ENCODE results near the gene PEMT. TPM values are rescaled to one million over a fixed set of nuclear protein-coding genes. Genes with fewer than 3 reads are reported as not detected.
A peak's percentile ranks its signal among the peaks of the same experiment; 100 is the strongest.

The PEMT gene
- total and polyA plus RNA-seq, 3 experiments from 2014 or later: 31.9 to 42.1 (median 34.6) TPM

GRCh38 chr17:17507465-17508011 lies 84.0 kb downstream of the PEMT start:
- CTCF ChIA-PET: interaction anchor here (1.2 kb wide), 1 partner anchor 11 kb away, joined by 7 read pairs; the partner anchor contains the start of gene RASD1
- H3K4me1 Mint-ChIP-seq: peaks cover 0 to 4% (median 0%) of the 10 kb centered on the region in 3 donors
- H3K27ac Mint-ChIP-seq: peak overlapping the region in 1 of 8 donors; percentile 43

GRCh38 chr17:17506893-17507464 lies 84.5 kb downstream of the PEMT start:
- peaks cover 2 to 4% of the 10 kb centered on the region in 2 donors for H3K27me3 Mint-ChIP-seq
- no peaks in the 10 kb centered on the region for H3K27me3 ChIP-seq (ENCODE audit: insufficient read depth, low read length, poor library complexity, severe bottlenecking)
- no peak for DNase-seq
- ChIA-PET POLR2A (no interaction called here), CTCF (interaction anchor here (1.2 kb wide), 1 partner anchor 10 kb away, joined by 7 read pairs; the partner anchor contains the start of gene RASD1)
- no peaks in the 10 kb centered on the region for H3K9me3 Mint-ChIP-seq
- no peak overlapping the region for H3K27ac Mint-ChIP-seq
- H3K4me1 Mint-ChIP-seq: peaks cover 0 to 4% (median 0%) of the 10 kb centered on the region in 3 donors
- H3K4me1 ChIP-seq (ENCODE audit: insufficient read depth, low read length): no peaks in the 10 kb centered on the region
- no peaks in the 10 kb centered on the region for H3K9me3 ChIP-seq (ENCODE audit: low read length)
- H3K4me3 ChIP-seq (ENCODE audit: low read length): no peak overlapping the region
- no peaks in the 10 kb centered on the region for H3K36me3 Mint-ChIP-seq
- no peak overlapping the region for H3K4me3 Mint-ChIP-seq
- H3K36me3 ChIP-seq (ENCODE audit: insufficient read depth, low read length): no peaks in the 10 kb centered on the region
- no peak overlapping the region for H3K27ac ChIP-seq (ENCODE audit: low read depth, low read length)

More at GRCh38 chr17:17507465-17508011, 84.0 kb downstream of the PEMT start:
- Mint-ChIP-seq H3K9me3 (no peaks in the 10 kb centered on the region), H3K4me3 (no peak overlapping the region), H3K36me3 (no peaks in the 10 kb centered on the region), H3K27me3 (no peaks in the 10 kb centered on the region)
- no peak for DNase-seq
- Histone ChIP-seq H3K4me1 (ENCODE audit: insufficient read depth, low read length) (no peaks in the 10 kb centered on the region), H3K4me3 (ENCODE audit: low read length) (no peak overlapping the region), H3K27me3 (ENCODE audit: insufficient read depth, low read length, poor library complexity, severe bottlenecking) (no peaks in the 10 kb centered on the region), H3K27ac (ENCODE audit: low read depth, low read length) (no peak overlapping the region), H3K36me3 (ENCODE audit: insufficient read depth, low read length) (no peaks in the 10 kb centered on the region), H3K9me3 (ENCODE audit: low read length) (no peaks in the 10 kb centered on the region)
- POLR2A ChIA-PET: no interaction called here

GRCh38 chr17:17506181-17506741 lies 85.2 kb downstream of the PEMT start:
- Histone ChIP-seq H3K27me3 (ENCODE audit: insufficient read depth, low read length, poor library complexity, severe bottlenecking) (no peaks in the 10 kb centered on the region), H3K4me1 (ENCODE audit: insufficient read depth, low read length) (no peaks in the 10 kb centered on the region), H3K9me3 (ENCODE audit: low read length) (no peaks in the 10 kb centered on the region), H3K4me3 (ENCODE audit: low read length) (no peak overlapping the region), H3K36me3 (ENCODE audit: insufficient read depth, low read length) (no peaks in the 10 kb centered on the region), H3K27ac (ENCODE audit: low read depth, low read length) (no peak overlapping the region)
- H3K4me1 Mint-ChIP-seq: peaks cover 0 to 4% (median 0%) of the 10 kb centered on the region in 3 donors
- no peak for DNase-seq
- H3K27me3 Mint-ChIP-seq: peaks cover 2 to 6% of the 10 kb centered on the region in 2 donors
- no peak overlapping the region for H3K4me3 Mint-ChIP-seq
- H3K27ac Mint-ChIP-seq: no peak overlapping the region
- H3K36me3 Mint-ChIP-seq: no peaks in the 10 kb centered on the region
- ChIA-PET CTCF (interaction anchor here (1.2 kb wide), 1 partner anchor 10 kb away, joined by 7 read pairs; the partner anchor contains the start of gene RASD1), POLR2A (interaction anchor here (1.1 kb wide), 1 partner anchor 10 kb away, joined by 3 read pairs; no protein-coding TSS in a partner anchor)
- H3K9me3 Mint-ChIP-seq: no peaks in the 10 kb centered on the region

- no peaks in the 10 kb centered on the region for H3K9me3 ChIP-seq (ENCODE audit: low read length)
- Mint-ChIP-seq H3K9me3 (no peaks in the 10 kb centered on the region), H3K36me3 (no peaks in the 10 kb centered on the region), H3K27me3 (peaks cover 2 to 6% of the 10 kb centered on the region in 2 donors), H3K27ac (no peak overlapping the region), H3K4me3 (no peak overlapping the region), H3K4me1 (peaks cover 0 to 1% (median 0%) of the 10 kb centered on the region in 3 donors)
- no peak for DNase-seq
- ChIA-PET POLR2A (interaction anchor here (1.1 kb wide), 1 partner anchor 9 kb away, joined by 3 read pairs; no protein-coding TSS in a partner anchor), CTCF (interaction anchor here (1.3 kb wide), 1 partner anchor 9 kb away, joined by 5 read pairs; the partner anchor contains the start of gene RASD1)
- no peaks in the 10 kb centered on the region for H3K27me3 ChIP-seq (ENCODE audit: insufficient read depth, low read length, poor library complexity, severe bottlenecking)
- H3K27ac ChIP-seq (ENCODE audit: low read depth, low read length): no peak overlapping the region
- no peaks in the 10 kb centered on the region for H3K36me3 ChIP-seq (ENCODE audit: insufficient read depth, low read length)
- no peaks in the 10 kb centered on the region for H3K4me1 ChIP-seq (ENCODE audit: insufficient read depth, low read length)
- H3K4me3 ChIP-seq (ENCODE audit: low read length): no peak overlapping the region
Observed at GRCh38 chr17:17505610-17506171, 85.8 kb downstream of the PEMT start.

GRCh38 chr17:17505151-17505550 lies 86.4 kb downstream of the PEMT start:
- POLR2A ChIA-PET: interaction anchor here (1.1 kb wide), 1 partner anchor 8 kb away, joined by 3 read pairs; no protein-coding TSS in a partner anchor

GRCh38 chr17:17504341-17505140 lies 87.0 kb downstream of the PEMT start:
- ChIA-PET POLR2A (no interaction called here), CTCF (interaction anchor here (1.3 kb wide), 1 partner anchor 8 kb away, joined by 5 read pairs; the partner anchor contains the start of gene RASD1)
- Histone ChIP-seq H3K27me3 (ENCODE audit: insufficient read depth, low read length, poor library complexity, severe bottlenecking) (no peaks in the 10 kb centered on the region), H3K36me3 (ENCODE audit: insufficient read depth, low read length) (no peaks in the 10 kb centered on the region), H3K27ac (ENCODE audit: low read depth, low read length) (no peak overlapping the region), H3K4me3 (ENCODE audit: low read length) (no peak overlapping the region), H3K9me3 (ENCODE audit: low read length) (no peaks in the 10 kb centered on the region), H3K4me1 (ENCODE audit: insufficient read depth, low read length) (no peaks in the 10 kb centered on the region)
- Mint-ChIP-seq H3K27me3 (peaks cover 2 to 6% of the 10 kb centered on the region in 2 donors), H3K4me3 (no peak overlapping the region), H3K9me3 (no peaks in the 10 kb centered on the region), H3K27ac (no peak overlapping the region), H3K4me1 (no peaks in the 10 kb centered on the region), H3K36me3 (no peaks in the 10 kb centered on the region)
- no peak for DNase-seq

More at GRCh38 chr17:17505151-17505550, 86.4 kb downstream of the PEMT start:
- H3K27me3 ChIP-seq (ENCODE audit: insufficient read depth, low read length, poor library complexity, severe bottlenecking): no peaks in the 10 kb centered on the region
- H3K4me3 ChIP-seq (ENCODE audit: low read length): no peak overlapping the region
- H3K36me3 ChIP-seq (ENCODE audit: insufficient read depth, low read length): no peaks in the 10 kb centered on the region
- Mint-ChIP-seq H3K9me3 (no peaks in the 10 kb centered on the region), H3K27me3 (peaks cover 2 to 6% of the 10 kb centered on the region in 2 donors), H3K4me1 (peaks cover 0 to under 1% (median 0%) of the 10 kb centered on the region in 3 donors), H3K36me3 (no peaks in the 10 kb centered on the region), H3K4me3 (no peak overlapping the region), H3K27ac (no peak overlapping the region)
- no peak overlapping the region for H3K27ac ChIP-seq (ENCODE audit: low read depth, low read length)
- no peaks in the 10 kb centered on the region for H3K4me1 ChIP-seq (ENCODE audit: insufficient read depth, low read length)
- H3K9me3 ChIP-seq (ENCODE audit: low read length): no peaks in the 10 kb centered on the region
- no peak for DNase-seq
- CTCF ChIA-PET: interaction anchor here (1.3 kb wide), 1 partner anchor 9 kb away, joined by 5 read pairs; the partner anchor contains the start of gene RASD1

GRCh38 chr17:17503566-17504130 lies 87.9 kb downstream of the PEMT start:
- Mint-ChIP-seq H3K4me1 (no peaks in the 10 kb centered on the region), H3K9me3 (no peaks in the 10 kb centered on the region), H3K27ac (no peak overlapping the region), H3K36me3 (no peaks in the 10 kb centered on the region), H3K27me3 (peaks cover 2 to 6% of the 10 kb centered on the region in 2 donors), H3K4me3 (no peak overlapping the region)
- no peak for DNase-seq
- POLR2A ChIA-PET: no interaction called here
- Histone ChIP-seq H3K36me3 (ENCODE audit: insufficient read depth, low read length) (no peaks in the 10 kb centered on the region), H3K9me3 (ENCODE audit: low read length) (no peaks in the 10 kb centered on the region), H3K4me3 (ENCODE audit: low read length) (no peak overlapping the region), H3K27me3 (ENCODE audit: insufficient read depth, low read length, poor library complexity, severe bottlenecking) (no peaks in the 10 kb centered on the region), H3K4me1 (ENCODE audit: insufficient read depth, low read length) (no peaks in the 10 kb centered on the region), H3K27ac (ENCODE audit: low read depth, low read length) (no peak overlapping the region)
- CTCF ChIA-PET: no interaction called here
